ENCODE results near the gene ANKMY1. TPM values are rescaled to one million over a fixed set of nuclear protein-coding genes. Genes with fewer than 3 reads are reported as not detected.

Gene ANKMY1
- total and polyA plus RNA-seq, 2 of the 13 experiments (the other 11 are each of a cell fraction or from before 2014, with no cell fraction given) = 11.7 to 18.8 TPM

- TF ChIP-seq NPAS2 (CRISPR knock-in tag; IDR thresholded peaks at IDR 0.05; ENCODE audit: borderline replicate concordance) (no peak; the same call in 1 of the 2 replicates), MTERF4 (CRISPR knock-in tag; IDR thresholded peaks at IDR 0.05) (peak; percentile 82), ZNF160 (CRISPR knock-in tag; IDR thresholded peaks at IDR 0.05) (peak; percentile 11; the same call in 1 of the 2 replicates), ZNF280D (CRISPR knock-in tag; IDR thresholded peaks at IDR 0.05) (no peak; the same call in 1 of the 2 replicates), HOXA3 (CRISPR knock-in tag; IDR thresholded peaks at IDR 0.05) (peak; percentile 78), TAF15 (IDR thresholded peaks at IDR 0.05; ENCODE audit: low read depth, low read length, poor library complexity, severe bottlenecking) (peak; percentile 42), RELA (CRISPR knock-in tag; IDR thresholded peaks at IDR 0.05) (no peak), SP4 (CRISPR knock-in tag; IDR thresholded peaks at IDR 0.05) (peak; percentile 100), ZIK1 (CRISPR knock-in tag; IDR thresholded peaks at IDR 0.05; ENCODE audit: borderline replicate concordance, low read depth) (peak; percentile 98), ZNF713 (CRISPR knock-in tag; IDR thresholded peaks at IDR 0.05) (peak; percentile 73; the same call in 1 of the 2 replicates), ZNF124 (CRISPR knock-in tag; IDR thresholded peaks at IDR 0.05) (peak; percentile 66), ATF7 (IDR thresholded peaks at IDR 0.05) (no peak), ATF7 (CRISPR knock-in tag; IDR thresholded peaks at IDR 0.05) (no peak), ZNF710 (CRISPR knock-in tag; IDR thresholded peaks at IDR 0.05; ENCODE audit: borderline replicate concordance) (no peak), PHF21A (CRISPR knock-in tag; IDR thresholded peaks at IDR 0.05) (peak; percentile 53; the same call in 1 of the 2 replicates), ZNF720 (CRISPR knock-in tag; IDR thresholded peaks at IDR 0.05) (no peak), CBX5 (CRISPR knock-in tag; IDR thresholded peaks at IDR 0.05; ENCODE audit: borderline replicate concordance) (no peak), MED8 (CRISPR knock-in tag; IDR thresholded peaks at IDR 0.05; ENCODE audit: insufficient replicate concordance) (peak; percentile 71), ZUFSP (CRISPR knock-in tag; IDR thresholded peaks at IDR 0.05; ENCODE audit: borderline replicate concordance) (no peak), RORA (CRISPR knock-in tag; IDR thresholded peaks at IDR 0.05) (no peak), ZSCAN30 (CRISPR knock-in tag; IDR thresholded peaks at IDR 0.05) (peak; percentile 11)
These were observed 2.9 kb upstream of the ANKMY1 start (continued) for GRCh38 chr2:240560480-240561324.

All from HepG2 (cell line).